Heart right ventricle (tissue), 16 donors: ENCODE results near the gene PLIN1. TPM values are rescaled to one million over a fixed set of nuclear protein-coding genes. Genes with fewer than 3 reads are reported as not detected.

Experiments
- ATAC-seq, 8 donors: fragments of 200-7000 bp; cut with Tn5 transposase; one replicate each; pipeline ENCODE4 v1.9.1; 2020; ENCODE audit warnings: mild to moderate bottlenecking in 8 of 8, moderate library complexity in 8 of 8, moderate number of reproducible peaks in 1 of 8
- DNase-seq, 2 donors: peaks; one replicate each; pipeline ENCODE4 v3.0.0-alpha.2; 2020
- H3K27ac ChIP-seq, 10 donors: fragments of 200-600 bp; sonication (generic) in 2 of 10; one replicate each; pipeline versions ENCODE4 v1.5.0 to v1.8.0; 2020 to 2022; ENCODE audit warnings: mild to moderate bottlenecking in 3 of 10
- H3K27me3 ChIP-seq, 7 donors: fragments of 200-600 bp; one replicate each; pipeline ENCODE4 v1.8.0; 2021 to 2022; ENCODE audit warnings: mild to moderate bottlenecking in 2 of 7
- H3K36me3 ChIP-seq, 9 donors: fragments of 200-600 bp; sonication (generic) in 1 of 9; one replicate each; pipeline versions ENCODE4 v1.5.0 to v1.8.0; 2020 to 2022; ENCODE audit warnings: mild to moderate bottlenecking in 2 of 9
- H3K4me1 ChIP-seq, 9 donors: fragments of 200-600 bp; sonication (generic) in 1 of 9; one replicate each; pipeline versions ENCODE4 v1.5.0 to v1.8.0; 2020 to 2022; ENCODE audit warnings: mild to moderate bottlenecking in 4 of 9
- H3K4me3 ChIP-seq, 10 donors: fragments of 200-600 bp; sonication (generic) in 2 of 10; one replicate each; pipeline versions ENCODE4 v1.5.0 to v1.8.0; 2020 to 2022; ENCODE audit warnings: mild to moderate bottlenecking in 7 of 10, moderate library complexity in 2 of 10
- H3K9me3 ChIP-seq, 11 donors: fragments of 200-600 bp in 10 of 11; sonication (generic) in 2 of 11; one replicate each; pipeline versions ENCODE4 v1.5.0 to v1.8.0; 2013 to 2022; ENCODE audit warnings: mild to moderate bottlenecking in 2 of 11, control low read depth in 1 of 11, moderate library complexity in 1 of 11
- WGBS, 2 donors: extraction: QIAGEN DNeasy Blood & Tissue Kit; methylation state at CpG; one replicate each; pipeline ENCODE4 v1.1.7; 2013; ENCODE audit warnings: inconsistent platforms in 1 of 2; 5-methylcytosine and 5-hydroxymethylcytosine counted together
- intact Hi-C, 10 donors: fragments of 100-400 bp; cut with DNase I; formaldehyde crosslinking; loops; one replicate each; pipeline versions ENCODE4 v1.11.1 to v1.14.2; 2022
- polyA plus RNA-seq, 2 donors: library from polyadenylated mRNA; stranded (reverse); fragments of 200-250 nt; gene quantifications; one replicate each; pipeline ENCODE4 v1.2.3, GENCODE V29; 2013
- total RNA-seq, 10 donors: library from RNA; stranded (reverse); fragmentation: NEBNext Ultra II Directional in 3 of 10; extraction: Animal tissue kit (Norgen Biotek cat#: 25700) in 3 of 10; gene quantifications; one replicate each; pipeline versions ENCODE4 v1.2.1 to v1.2.4, GENCODE V29; 2021 to 2023
- TF ChIP-seq, protein P1 (sequence below), 9 donors: fragments of 200-600 bp; sonication (generic) in 2 of 9; IDR thresholded peaks; one replicate each; pipeline versions ENCODE4 v1.5.0 to v1.8.0; 2021 to 2022; ENCODE audit warnings: antibody characterized with exemption in 9 of 9, mild to moderate bottlenecking in 5 of 9, moderate library complexity in 1 of 9
- donor health status: Arrhythmogenic right ventricular cardiomyopathy.
- donor health status: ischemic (EF 13 %, LVEDD 7.1; RV severe dilation, severe dysfunction).
- donor health status: healthy with polysubstance abuse.
- donor health status: DM: no; HTN: yes; CAD: no.
- donor health status: DM: no; HTN: no; CAD: no.
- donor health status: ischemic (EF 25% LVEDD 6.9; RV normal size, moderate dysfunction).
- donor health status: ischemic (EF 25% LVEDD 5.7; RV mildly dilated, moderate dysfunction).
- donor health status: healthy.
- donor health status: DM: yes; HTN: yes; CAD: no.
- donor health status: Ischemic cardiomyopathy.
- donor health status: ischemic (EF 35%, LVEDD 5.7; RV mildly dilated, moderate dysfunction).
- donor health status: nonischemic (EF 11% LVEDD 7.7; RV severe dilation, severe dysfunction).
- donor health status: DM: yes; HTN: yes; CAD: no.
- donor health status: PGD.
- donor health status: ischemic (EF 29% LVEDD 5.4; RV normal size, mild dysfunction).
- donor health status: nonischemic (EF 23%, LVEDD 6.1; RV moderate dilation, normal function).

The PLIN1 gene
- total and polyA plus RNA-seq, 12 donors = 0.30 to 45.3 (median 10.0) TPM

DNA sequence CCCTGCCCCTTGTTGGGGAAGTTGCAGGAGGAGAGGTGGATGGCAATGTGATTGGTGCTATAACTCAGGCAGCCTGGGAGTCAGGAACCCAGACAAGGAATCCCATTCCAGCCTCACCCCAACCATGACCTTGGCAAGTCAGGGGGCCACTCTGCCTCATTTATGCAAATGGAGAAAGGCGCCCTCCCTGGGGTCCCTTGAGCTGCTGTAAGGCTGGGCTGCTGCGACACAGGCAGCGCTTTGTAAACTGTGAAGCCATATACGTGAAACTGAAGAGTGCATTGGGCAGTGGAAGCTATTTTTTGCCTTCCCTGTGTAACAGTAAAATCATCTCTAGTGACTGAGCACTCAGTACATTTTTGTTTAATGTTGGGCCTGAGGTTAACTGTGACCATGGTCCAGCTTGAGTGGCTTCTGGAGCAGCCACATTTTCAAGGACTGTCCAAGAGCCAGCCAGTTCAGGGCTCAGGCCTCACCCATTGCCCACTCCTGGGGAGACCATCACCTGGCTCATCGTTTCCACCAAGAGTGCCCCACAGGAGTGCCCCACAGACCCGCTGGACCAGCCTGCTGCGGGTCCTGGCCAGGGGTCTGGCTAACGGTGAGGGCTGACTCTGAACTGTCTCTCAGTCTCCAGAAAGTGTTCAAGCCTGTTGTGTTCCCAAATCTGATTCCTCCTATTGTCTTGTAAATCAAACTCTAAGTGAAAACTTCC is 51.8 kb downstream of the PLIN1 start:
- WGBS, 2 donors = 96 to 97% methylated on average over 8 of the region's 8 CpGs
- intact Hi-C loops = no loop called here
- Histone ChIP-seq H3K36me3 (peaks cover 0 to 97% (median 9%) of the 10 kb centered on the region in 9 donors), H3K4me1 (no peaks in the 10 kb centered on the region), H3K27me3 (no peaks in the 10 kb centered on the region), H3K27ac (no peak overlapping the region), H3K4me3 (no peak overlapping the region), H3K9me3 (no peaks in the 10 kb centered on the region)
- DNase-seq (no peak), ATAC-seq (no peak)
- TF ChIP-seq, protein P1, sequence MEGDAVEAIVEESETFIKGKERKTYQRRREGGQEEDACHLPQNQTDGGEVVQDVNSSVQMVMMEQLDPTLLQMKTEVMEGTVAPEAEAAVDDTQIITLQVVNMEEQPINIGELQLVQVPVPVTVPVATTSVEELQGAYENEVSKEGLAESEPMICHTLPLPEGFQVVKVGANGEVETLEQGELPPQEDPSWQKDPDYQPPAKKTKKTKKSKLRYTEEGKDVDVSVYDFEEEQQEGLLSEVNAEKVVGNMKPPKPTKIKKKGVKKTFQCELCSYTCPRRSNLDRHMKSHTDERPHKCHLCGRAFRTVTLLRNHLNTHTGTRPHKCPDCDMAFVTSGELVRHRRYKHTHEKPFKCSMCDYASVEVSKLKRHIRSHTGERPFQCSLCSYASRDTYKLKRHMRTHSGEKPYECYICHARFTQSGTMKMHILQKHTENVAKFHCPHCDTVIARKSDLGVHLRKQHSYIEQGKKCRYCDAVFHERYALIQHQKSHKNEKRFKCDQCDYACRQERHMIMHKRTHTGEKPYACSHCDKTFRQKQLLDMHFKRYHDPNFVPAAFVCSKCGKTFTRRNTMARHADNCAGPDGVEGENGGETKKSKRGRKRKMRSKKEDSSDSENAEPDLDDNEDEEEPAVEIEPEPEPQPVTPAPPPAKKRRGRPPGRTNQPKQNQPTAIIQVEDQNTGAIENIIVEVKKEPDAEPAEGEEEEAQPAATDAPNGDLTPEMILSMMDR (IDR thresholded peaks at IDR 0.05) = no peak

DNA sequence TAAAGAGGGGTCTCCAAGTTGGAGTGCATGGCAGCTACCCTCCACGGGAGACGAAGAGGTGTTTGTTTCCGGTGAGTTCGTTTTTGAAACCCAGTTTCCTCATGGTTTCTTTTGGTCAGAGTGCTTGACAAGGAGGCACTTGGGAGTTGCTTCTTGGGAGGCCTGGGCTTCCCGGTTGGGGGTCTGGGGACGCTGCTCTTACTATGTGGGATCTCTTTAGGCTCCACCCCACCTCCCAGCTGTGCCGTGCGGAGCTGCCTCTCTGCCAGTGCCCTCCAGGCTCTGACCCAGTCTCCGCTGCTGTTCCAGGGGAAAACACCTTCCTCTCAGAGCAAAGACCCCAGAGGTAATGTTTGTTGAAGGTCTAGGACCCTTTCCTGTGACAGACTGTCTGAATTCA is 53.5 kb downstream of the PLIN1 start:
- peaks cover 0 to 93% (median 0%) of the 10 kb centered on the region in 9 donors for H3K36me3 ChIP-seq
- intact Hi-C loops = no loop called here
- ATAC-seq = no peak
- H3K4me1 ChIP-seq = no peaks in the 10 kb centered on the region
- H3K27ac ChIP-seq = no peak overlapping the region
- 91 to 93% methylated on average over 9 of the region's 9 CpGs for WGBS, 2 donors
- DNase-seq = no peak
- TF ChIP-seq, protein P1 (IDR thresholded peaks at IDR 0.05) = no peak
- H3K27me3 ChIP-seq = no peaks in the 10 kb centered on the region
- no peak overlapping the region for H3K4me3 ChIP-seq
- no peaks in the 10 kb centered on the region for H3K9me3 ChIP-seq

DNA sequence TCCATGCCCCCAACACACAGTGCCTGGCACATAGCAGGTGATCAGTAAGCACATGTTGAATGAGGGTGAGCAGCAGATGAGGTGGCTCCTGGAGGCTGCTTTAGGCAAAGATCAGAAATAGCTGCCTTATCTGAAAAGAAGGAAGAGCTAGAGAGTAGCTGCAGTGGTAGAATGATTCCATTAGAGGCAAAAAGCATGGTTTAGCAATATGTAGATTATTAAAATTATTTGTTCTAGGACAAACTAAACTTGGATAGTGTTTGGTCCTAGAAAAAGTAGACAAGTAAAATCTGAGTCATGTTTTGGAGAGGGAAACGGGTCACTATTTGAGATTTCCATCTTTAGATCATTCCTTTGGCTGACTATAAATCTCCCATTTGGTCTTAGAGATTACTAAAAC is 56.0 kb downstream of the PLIN1 start:
- Histone ChIP-seq H3K36me3 (peaks cover 0 to 94% (median 0%) of the 10 kb centered on the region in 9 donors), H3K27me3 (no peaks in the 10 kb centered on the region), H3K27ac (no peak overlapping the region), H3K4me1 (no peaks in the 10 kb centered on the region), H3K9me3 (no peaks in the 10 kb centered on the region), H3K4me3 (no peak overlapping the region)
- 65 to 84% methylated on average over 1 of the region's 1 CpG for whole genome bisulfite sequencing, 2 donors
- DNase-seq (no peak), ATAC-seq (no peak)
- intact Hi-C loops = no loop called here
- TF ChIP-seq, protein P1 (IDR thresholded peaks at IDR 0.05) = no peak

DNA sequence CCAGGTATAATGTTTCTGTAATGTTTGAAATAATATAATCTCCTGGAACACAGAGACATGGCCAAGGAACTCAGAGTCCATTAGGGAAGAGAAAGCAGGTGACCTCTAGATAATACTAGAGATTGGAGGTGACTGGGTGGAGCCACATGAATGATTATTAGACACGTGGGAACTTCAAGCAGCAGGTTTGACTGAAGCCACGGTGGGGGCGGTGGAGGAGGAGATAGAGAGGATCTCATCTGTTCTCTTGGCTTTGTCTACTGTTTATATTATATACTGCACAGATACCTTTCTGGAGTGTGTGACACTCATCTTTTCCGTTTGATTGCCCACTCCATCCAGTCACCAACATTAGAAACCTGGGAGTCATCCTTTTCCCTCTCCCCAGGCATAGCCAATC is 57.6 kb downstream of the PLIN1 start:
- intact Hi-C loops = no loop called here

More for the DNA sequence above, 57.6 kb downstream of the PLIN1 start:
- TF ChIP-seq, protein P1 (IDR thresholded peaks at IDR 0.05) = no peak
- no peak for DNase-seq
- Histone ChIP-seq H3K4me3 (no peak overlapping the region), H3K36me3 (peaks cover 0 to 92% (median 0%) of the 10 kb centered on the region in 9 donors), H3K27ac (no peak overlapping the region), H3K27me3 (no peaks in the 10 kb centered on the region), H3K4me1 (no peaks in the 10 kb centered on the region), H3K9me3 (no peaks in the 10 kb centered on the region)
- 68 to 71% methylated on average over 4 of the region's 4 CpGs for WGBS, 2 donors
- no peak for ATAC-seq
